Right lobe of liver (tissue), 4 donors: ENCODE results near the gene ALG12.

Source experiments
- CTCF ChIP-seq, 4 donors: fragments of 200-600 bp in 3 of 4; fragments of 450-650 bp in 1 of 4; IDR thresholded peaks; one replicate each; pipeline versions ENCODE4 v1.5.1 to v1.8.0; 2016 to 2022; ENCODE audit warnings: antibody characterized with exemption in 4 of 4, mild to moderate bottlenecking in 2 of 4
- POLR2A ChIP-seq: fragments of 450-650 bp; IDR thresholded peaks from one replicate; pipeline ENCODE4 v1.6.1; 2017; ENCODE audit warnings: antibody characterized with exemption, mild to moderate bottlenecking
- donor health status: DM: no; HTN: no; CAD: no.
- donor health status: DM: no; HTN: no; CAD: no.
- donor health status: DM: no; HTN: yes; CAD: no.

- no peak for TF ChIP-seq CTCF (IDR thresholded peaks at IDR 0.05)
- TF ChIP-seq POLR2A = no peak
Observed at GRCh38 chr22:49942565-49943404, 24.5 kb upstream of the ALG12 start.
